GM10847 (cell line): ENCODE data around the gene CDC42.

Experiments
- POLR2A ChIP-seq: IDR thresholded peaks from 2 replicates; pipeline ENCODE4 v1.6.1; 2011; ENCODE audit not compliant: insufficient read length; ENCODE audit errors: extremely low read depth

The CDC42 gene

DNA sequence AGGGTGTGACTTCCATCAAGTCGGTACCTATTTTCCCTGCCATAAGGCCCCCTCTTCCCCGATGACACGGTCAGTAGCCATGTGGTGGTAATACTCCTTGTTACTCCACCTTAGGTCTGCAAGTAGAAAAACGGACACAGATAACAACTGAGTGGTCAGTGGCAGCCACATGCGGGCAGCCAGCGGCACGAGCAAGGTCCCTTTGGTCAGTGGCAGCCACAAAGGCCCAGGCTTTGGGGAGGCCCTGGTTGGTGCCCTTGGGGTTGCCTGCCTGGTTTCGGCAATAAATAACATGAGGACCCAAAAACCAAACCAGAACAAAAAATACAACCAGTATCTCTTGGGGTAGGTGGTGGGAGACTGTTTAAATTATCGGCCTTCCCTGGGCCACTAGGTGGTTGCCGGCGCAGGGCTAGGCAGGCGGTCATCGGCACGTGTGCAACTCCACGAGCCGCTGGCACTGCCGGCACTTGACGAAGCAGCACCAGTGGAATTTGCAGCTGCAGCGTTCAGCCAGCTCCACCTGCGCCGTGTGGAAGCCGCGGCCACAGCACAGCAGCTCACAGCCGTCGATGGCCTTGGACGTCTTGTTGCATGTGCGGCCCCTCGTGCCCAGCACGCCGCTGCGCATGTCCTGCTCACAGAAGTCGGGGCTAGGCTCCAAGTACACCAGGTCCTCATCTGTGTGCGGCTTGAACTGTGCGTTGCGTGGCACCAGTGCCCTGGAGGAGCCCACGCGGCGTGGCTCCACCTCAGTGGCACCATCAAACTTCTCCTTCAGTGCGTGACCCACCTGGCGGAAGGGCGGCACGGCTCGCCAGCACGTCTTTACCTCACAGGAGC lies 67.3 kb downstream of the CDC42 start:
- no peak for TF ChIP-seq POLR2A

DNA sequence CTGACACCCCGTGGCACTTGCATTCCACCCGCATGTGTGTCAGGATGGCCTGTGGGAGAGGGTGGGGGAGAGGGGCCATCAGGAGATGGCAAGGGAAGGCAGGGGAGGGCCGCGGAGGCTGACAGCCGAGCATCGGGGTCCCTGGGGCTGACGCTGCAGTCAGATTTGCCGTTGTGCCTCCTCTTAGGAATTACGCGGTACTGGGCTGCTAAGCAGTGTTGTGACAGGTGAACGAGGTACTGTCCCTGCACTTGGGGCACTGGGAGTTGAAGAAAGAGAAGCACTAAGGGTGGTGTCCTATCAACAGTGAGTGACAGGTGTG lies 67.9 kb downstream of the CDC42 start:
- TF ChIP-seq POLR2A, result no peak

DNA sequence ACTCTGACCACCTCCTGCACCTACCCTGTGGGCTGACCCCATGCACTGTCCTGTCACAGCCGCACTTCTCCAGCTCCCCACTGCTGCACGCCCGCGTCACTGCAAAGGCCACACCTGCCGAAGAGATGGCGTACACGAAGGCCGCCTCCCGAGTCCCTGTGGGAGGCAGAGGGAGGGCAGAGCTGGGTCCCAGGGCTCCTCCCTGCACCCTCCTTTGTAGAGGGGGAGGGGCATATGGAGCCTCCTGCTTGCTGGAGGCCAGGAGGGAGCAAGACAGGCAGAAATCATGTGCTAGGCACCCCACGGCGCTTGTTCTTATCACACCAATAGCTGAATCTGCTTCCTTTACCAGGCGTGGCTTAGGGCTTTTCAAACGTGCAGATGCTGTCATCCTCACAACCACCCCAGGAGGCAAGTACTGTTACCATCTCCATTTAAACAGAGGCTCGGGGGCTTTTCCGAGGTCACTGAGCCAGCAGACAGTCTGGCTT lies 69.0 kb downstream of the CDC42 start:
- TF ChIP-seq POLR2A, result no peak

DNA sequence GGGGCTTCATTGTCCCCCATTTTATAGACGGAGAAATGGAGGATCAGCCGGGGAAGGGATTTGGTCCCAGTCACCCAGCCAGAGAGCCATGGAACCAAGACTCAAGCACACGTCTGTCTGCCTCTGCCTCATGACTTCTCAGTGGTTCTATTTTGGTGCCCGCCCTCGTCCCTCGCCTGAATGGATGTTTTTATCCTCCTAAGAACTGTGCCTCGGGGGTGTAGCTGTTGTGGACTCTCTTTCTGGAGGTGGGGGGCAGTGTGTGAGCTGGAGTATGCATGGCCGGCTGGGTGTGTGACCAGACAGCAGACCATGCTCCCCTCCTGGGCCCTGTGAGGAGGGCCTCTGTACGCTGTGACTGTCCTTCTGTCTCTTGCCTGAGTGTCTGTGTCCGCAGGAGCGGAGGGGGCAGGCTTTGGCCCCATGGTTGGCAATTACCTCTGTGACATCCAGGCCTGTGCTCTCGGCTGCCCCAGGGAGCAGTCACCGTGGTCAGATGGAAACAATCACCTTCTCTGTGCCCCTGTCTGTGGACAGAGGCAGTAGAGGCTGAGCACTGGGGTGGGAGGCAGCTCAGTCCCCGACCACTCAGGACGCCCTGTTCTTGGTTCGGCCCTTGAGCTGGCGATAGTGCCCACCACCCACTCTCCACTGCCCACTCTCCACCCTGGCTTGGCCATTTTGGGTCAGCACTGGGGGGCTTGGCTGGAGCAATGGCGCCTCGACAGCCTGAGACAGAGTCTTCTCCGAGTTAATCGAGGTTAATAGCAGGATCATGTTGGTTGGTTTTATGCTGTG lies 70.0 kb downstream of the CDC42 start:
- TF ChIP-seq POLR2A, result no peak

DNA sequence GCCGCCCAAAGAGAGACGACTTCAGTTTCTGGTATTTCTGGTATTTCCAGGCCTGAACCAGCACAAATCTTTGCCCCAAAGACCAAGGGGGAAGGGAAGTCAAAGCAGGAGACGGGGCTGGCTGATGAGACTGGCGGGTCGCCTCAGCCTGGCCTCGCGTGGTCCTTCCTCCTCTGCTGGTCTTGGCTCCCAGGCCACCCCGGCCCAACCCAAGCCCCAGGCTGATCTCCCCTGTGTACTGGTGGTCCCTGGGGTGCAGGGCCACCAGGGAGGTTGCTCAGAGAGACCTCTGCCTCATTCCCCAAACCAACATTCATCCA lies 70.5 kb downstream of the CDC42 start:
- TF ChIP-seq POLR2A, result no peak

DNA sequence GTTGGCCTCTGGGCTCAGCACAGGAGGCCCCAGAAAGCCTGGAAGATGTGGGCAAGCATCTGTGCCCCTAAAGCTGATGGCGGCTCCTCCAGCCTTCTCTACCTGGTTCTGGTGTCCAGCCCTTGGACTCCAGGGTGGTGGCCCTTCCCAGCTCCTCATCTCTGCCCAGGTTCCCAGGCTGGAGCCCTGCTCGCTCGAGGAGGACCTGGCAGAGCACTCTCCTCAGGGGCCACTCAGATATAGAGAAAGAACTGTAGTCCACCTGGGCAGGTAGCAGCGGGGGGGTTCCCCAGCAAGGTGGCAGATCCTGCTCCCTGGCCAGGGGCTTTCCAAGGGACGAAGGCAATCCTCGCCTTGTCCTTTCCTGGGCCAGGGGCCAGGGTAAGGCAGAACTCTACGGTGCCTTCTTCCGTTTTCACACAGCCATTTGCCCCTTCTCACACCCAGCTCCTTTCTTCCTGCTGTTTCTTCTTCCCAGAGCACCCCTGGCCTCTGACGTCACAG lies 71.4 kb downstream of the CDC42 start:
- TF ChIP-seq POLR2A, result no peak

DNA sequence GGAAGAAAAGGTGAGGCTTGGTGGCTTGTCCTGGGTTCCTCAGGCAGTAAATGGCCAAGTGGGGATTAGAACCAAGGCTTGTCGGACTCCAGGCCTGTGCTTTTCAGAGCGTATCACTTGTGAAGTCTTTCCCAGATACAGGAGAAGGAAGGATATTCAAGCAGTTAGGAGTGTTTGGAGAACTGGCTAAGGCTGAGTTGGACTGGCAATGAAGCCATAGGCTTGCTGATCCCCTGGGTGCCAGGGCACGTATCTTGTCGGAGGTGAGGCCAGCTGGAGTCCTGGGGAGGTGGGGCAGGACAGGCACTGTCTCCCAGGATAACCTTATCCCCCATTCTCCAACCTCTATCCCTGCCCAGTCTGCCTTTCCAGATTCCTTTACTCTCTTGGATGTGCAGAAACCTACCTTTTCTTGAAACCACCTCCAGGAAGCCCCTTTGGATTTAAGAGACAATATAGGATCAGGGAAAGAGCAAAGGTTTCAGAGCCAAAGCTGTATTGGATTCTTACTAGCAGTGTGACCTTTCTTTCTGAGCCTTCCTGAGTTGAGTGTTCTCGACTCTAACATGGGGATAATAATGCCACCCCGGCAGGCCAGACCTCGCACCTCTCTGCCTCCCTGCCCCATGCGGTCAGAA lies 72.2 kb downstream of the CDC42 start:
- TF ChIP-seq POLR2A, result no peak

DNA sequence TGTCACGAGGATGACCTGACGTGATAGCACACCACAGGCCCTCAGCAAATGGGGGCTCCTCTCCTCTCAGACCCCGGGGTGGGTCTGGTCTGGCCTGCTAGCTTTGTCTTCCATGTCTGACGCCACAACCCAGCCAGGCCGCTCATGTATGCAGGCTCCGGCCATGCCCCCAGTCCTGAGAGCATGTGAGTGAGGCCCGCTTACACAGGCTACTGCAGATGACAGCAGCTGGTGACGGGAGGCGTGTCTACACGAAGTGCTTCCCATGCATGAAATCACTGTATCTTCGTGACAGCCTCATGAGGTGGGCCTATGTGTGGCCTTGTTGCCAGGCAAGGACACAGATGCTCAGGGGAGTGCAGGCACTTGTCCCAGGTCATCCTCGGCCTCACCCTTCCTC lies 74.0 kb downstream of the CDC42 start:
- TF ChIP-seq POLR2A, result no peak

DNA sequence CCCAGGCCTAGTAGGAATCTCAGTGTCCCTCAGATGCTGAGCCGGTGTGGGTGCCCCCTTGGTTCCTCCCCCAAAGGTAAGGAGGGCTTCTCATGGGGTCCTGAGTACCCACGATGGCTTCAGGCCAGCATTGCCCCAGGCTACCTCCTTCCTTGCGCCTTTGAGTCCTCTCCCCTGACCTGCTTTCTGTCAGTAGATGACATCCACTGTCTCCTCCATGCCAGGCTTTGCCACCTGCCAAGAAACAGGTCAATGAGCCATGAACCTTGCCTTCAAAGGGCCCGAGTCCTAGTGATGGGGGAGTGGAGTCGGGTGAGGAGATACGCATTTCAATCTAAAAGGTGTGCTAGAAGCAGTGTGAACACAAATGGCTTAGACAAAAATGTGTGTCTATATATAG lies 74.7 kb downstream of the CDC42 start:
- TF ChIP-seq POLR2A, result no peak

DNA sequence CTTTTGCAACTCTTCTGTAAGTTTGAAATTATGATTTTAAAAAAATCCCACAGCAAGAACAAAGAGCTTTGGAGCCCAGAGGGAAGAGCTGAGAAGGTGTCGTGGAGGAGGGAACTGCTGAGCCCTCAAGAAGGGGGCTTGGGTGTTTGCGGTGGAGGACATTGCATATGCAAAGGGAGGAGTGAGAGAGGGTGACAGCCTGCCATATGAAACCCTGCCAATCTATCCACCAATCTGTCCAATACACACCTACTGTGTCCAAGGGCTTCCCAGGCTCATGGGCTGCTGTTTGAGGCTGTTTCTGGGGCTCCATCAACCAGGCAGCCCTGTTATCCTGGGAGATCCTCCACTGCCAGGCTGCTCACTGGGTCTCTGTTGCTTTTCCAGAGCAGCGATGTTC lies 75.2 kb downstream of the CDC42 start:
- no peak for TF ChIP-seq POLR2A

DNA sequence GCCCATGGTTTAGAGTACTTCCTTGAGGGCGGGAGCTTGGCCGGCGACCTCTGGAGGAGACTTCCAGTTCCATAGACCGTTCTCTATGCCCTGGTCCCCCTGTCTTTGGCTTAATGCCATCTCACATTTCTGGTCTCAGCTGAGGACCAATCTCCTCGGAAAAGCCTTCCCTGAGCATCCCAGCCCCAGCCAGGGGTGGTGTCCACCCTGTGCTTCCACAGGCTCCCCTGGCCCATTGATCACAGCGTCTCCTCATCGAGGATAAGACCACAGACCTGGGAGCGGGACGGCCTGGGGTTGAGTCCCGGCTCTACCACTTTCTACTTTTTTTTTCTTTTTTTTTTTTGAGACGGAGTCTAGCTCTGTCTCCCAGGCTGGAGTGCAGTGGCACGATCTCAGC lies 75.9 kb downstream of the CDC42 start:
- no peak for TF ChIP-seq POLR2A

DNA sequence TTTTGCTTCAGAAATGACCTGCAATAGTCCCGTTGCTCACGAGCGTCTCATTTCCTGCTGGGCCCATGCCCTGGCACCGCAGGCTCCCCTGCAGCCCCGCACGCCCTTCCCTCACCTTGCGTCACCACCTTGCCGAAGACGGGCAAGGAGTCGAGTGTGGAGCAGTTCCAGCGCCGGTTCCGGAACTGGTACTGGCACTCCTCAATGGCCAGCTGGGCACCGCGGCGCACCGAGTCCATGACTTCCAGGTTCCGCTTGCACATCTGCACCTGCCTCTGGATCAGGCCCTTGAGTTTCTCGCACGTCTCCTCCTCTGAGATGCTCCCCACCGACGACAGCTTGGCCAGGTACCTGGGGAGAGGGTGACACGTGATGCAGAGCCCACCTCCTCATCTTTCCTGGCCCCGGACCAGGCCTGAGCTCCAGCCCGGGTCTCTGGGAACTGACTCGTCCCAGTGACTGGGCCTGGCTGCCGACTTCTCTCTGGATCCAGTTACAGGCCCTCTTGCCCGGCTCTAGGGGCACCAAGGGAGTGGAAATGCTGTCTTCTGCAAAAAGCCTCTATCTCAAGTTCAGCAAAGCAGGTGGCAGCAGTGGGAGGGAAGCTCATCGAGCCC lies 77.1 kb downstream of the CDC42 start:
- no peak for TF ChIP-seq POLR2A

DNA sequence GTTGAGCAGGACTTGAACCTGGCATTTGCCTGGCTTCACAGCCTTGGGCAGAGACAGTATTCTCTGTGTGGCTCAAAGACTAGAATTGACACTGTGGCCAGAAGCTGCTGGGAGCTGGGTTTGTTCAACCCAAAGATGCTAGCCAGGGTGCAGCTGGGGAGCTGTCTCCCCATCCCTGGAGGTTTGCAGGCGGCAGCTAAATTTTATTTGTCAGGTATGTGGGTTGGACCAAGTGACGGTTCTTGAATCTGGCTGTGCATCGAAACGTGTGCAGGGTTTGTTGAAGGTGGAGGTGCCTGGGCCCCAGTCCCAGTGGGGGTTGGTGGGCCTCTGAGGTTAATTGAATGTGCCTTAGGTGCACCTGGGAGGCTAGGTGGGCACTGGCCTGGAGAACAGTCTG lies 78.6 kb downstream of the CDC42 start:
- TF ChIP-seq POLR2A, result no peak

DNA sequence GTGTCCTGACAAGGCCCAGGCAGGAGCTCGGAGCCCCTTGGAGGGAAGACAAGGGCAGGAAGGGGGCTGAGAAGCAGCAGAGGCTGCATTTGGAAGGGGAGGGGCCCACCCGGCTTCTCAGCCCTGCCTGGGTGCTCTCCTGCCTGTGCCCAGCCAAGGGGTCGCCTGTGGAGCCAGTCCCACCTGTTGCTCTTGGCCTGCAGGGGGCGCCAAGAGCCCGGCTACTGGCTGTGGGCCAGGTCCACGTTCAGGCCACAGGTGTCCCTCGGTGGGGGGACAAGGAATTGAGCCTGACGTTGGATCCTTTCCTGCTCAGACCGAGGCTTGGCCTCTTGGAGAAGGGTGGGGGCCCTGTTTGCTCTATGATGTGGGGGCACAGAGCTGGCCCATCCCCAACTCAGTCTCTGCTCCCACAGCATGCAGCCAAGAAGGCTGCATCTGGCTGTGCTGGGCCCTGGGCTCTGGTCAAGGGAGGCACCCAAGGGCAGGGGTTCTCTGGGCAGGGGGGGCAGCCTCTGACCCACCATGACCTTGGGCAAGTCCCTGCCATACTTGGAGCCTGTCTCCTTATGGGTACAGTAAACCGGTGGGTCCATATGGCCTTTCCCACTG lies 79.5 kb downstream of the CDC42 start:
- TF ChIP-seq POLR2A, result no peak
